Endothelial cell of umbilical vein (primary cell): ENCODE data around the gene GIMAP2. TPM values are rescaled to one million over a fixed set of nuclear protein-coding genes. Genes with fewer than 3 reads are reported as not detected.
"Not testable (repeated sequence)": the region's sequence is repeated elsewhere in the genome, so short reads cannot be mapped to it uniquely, and the experiment has no call there.

Experiments
- BruUV-seq: library from RNA; stranded (reverse); fragments of 400-500 nt; replicated peaks from 2 replicates; lab custom pipeline; 2021; lab: Mats Ljungman, UMichigan
- CTCF ChIA-PET: fragments of 300-600, 350-600 bp; sonication (Branson Sonifier 250); formaldehyde crosslinking; loops from one replicate; lab custom pipeline; 2021; ENCODE audit warnings: antibody characterized with exemption, inconsistent platforms; lab: Charles Lee
- POLR2A ChIA-PET: fragments of 300-600, 350-600 bp; sonication (Branson Sonifier 250); formaldehyde crosslinking; loops from one replicate; lab custom pipeline; 2021; ENCODE audit warnings: antibody characterized with exemption, inconsistent platforms; lab: Charles Lee
- DNase-seq: peaks from one replicate; pipeline ENCODE4 v3.0.0-alpha.2; 2011; ENCODE audit warnings: low read depth, low spot score
- FAIRE-seq: peaks from 2 replicates; lab custom pipeline; 2011; peaks lifted over from hg19 to GRCh38; lab: Jason Lieb, UNC
- H2AFZ ChIP-seq: 2 replicates; pipeline ENCODE4 v1.6.0; 2012; ENCODE audit warnings: low read depth, low read length, control low read depth, inconsistent platforms
- H3K27ac ChIP-seq: 2 replicates; pipeline ENCODE4 v1.5.1; 2011; ENCODE audit warnings: low read depth, mild to moderate bottlenecking, control low read depth, low read length, moderate library complexity; ENCODE audit not compliant: insufficient read depth
- H3K27me3 ChIP-seq, 2 experiments: 2 replicates each; pipeline versions ENCODE4 v1.6.0 to v1.6.1; 2011; ENCODE audit warnings: low read length in 2 of 2, mixed read lengths in 1 of 2; ENCODE audit not compliant: control insufficient read depth in 2 of 2, insufficient read depth in 2 of 2
- H3K36me3 ChIP-seq, 2 experiments: 2 replicates in 1 of 2; 3 replicates in 1 of 2; pipeline ENCODE4 v1.5.1; 2011; ENCODE audit warnings: low read length in 2 of 2, mild to moderate bottlenecking in 1 of 2, moderate library complexity in 1 of 2; ENCODE audit not compliant: control insufficient read depth in 2 of 2, insufficient read depth in 2 of 2; ENCODE audit errors: extremely low read depth in 1 of 2
- H3K4me1 ChIP-seq: 3 replicates; pipeline ENCODE4 v1.5.1; 2011; ENCODE audit warnings: mild to moderate bottlenecking, low read length; ENCODE audit not compliant: control insufficient read depth, insufficient read depth; ENCODE audit errors: extremely low read depth
- H3K4me2 ChIP-seq: 2 replicates; pipeline ENCODE4 v1.6.1; 2011; ENCODE audit warnings: low read length, control low read depth, mixed read lengths; ENCODE audit not compliant: insufficient read depth
- H3K4me3 ChIP-seq, 3 experiments: fragments of 200-600 bp in 1 of 3; sonication (generic), shearing (Covaris generic) in 1 of 3; replicated peaks in 1 of 3; 2 replicates each; pipeline ENCODE4 v1.5.1; 2011 to 2016; ENCODE audit warnings: control low read depth in 3 of 3, low read length in 3 of 3, mild to moderate bottlenecking in 2 of 3, inconsistent platforms in 1 of 3, low read depth in 1 of 3, moderate library complexity in 1 of 3; ENCODE audit not compliant: insufficient read depth in 1 of 3
- H3K79me2 ChIP-seq: 2 replicates; pipeline ENCODE4 v1.6.0; 2012; ENCODE audit warnings: low read length, inconsistent platforms; ENCODE audit not compliant: control insufficient read depth, insufficient read depth
- H3K9ac ChIP-seq: replicated peaks from 2 replicates; pipeline ENCODE3; 2011; ENCODE audit warnings: low read length, control low read depth; ENCODE audit not compliant: insufficient read depth; ENCODE audit errors: extremely low read depth
- H3K9me1 ChIP-seq: replicated peaks from 3 replicates; pipeline ENCODE4 v1.6.0; 2011; ENCODE audit warnings: mild to moderate bottlenecking, low read length; ENCODE audit not compliant: control insufficient read depth, insufficient read depth; ENCODE audit errors: extremely low read depth
- H3K9me3 ChIP-seq: replicated peaks from 2 replicates; pipeline ENCODE4 v1.5.1; 2012; ENCODE audit warnings: low read length, inconsistent platforms; ENCODE audit not compliant: control insufficient read depth, insufficient read depth
- H4K20me1 ChIP-seq: replicated peaks from 2 replicates; pipeline ENCODE3; 2011; ENCODE audit warnings: mild to moderate bottlenecking, low read length; ENCODE audit not compliant: control insufficient read depth, insufficient read depth; ENCODE audit errors: extremely low read depth
- MAX ChIP-seq: IDR thresholded peaks from 2 replicates; pipeline ENCODE4 v1.6.1; 2011; ENCODE audit not compliant: insufficient read depth, insufficient read length
- POLR2A ChIP-seq: IDR thresholded peaks from 2 replicates; pipeline ENCODE4 v1.6.1; 2012; ENCODE audit warnings: low read depth, mild to moderate bottlenecking, control low read depth, low read length
- POLR2AphosphoS5 ChIP-seq: IDR thresholded peaks from 2 replicates; pipeline ENCODE4 v1.6.1; 2012; ENCODE audit warnings: low read depth, mild to moderate bottlenecking, control low read depth, low read length, moderate library complexity; ENCODE audit not compliant: insufficient read depth
- dilution Hi-C: fragments of 300-500 bp; cut with MboI; formaldehyde crosslinking; loops from one replicate; pipeline ENCODE4 v1.15.0; 2019; ENCODE audit warnings: low sequenced_read_pairs; ENCODE audit not compliant: extremely low pct_ligation_motif_present
- intact Hi-C: fragments of 100-400 bp; cut with micrococcal nuclease; formaldehyde crosslinking; loops from one replicate; pipeline ENCODE4 v1.10.0; 2022
- polyA plus RNA-seq, 4 experiments: library from polyadenylated mRNA; depleted of rRNA in 3 of 4; stranded (reverse) in 3 of 4; unstranded in 1 of 4; fragments of >200 nt; gene quantifications; 2 replicates each; pipeline versions ENCODE4 v1.2.1 to v1.2.3, GENCODE V29; 2011 to 2012; ENCODE audit warnings: missing spikeins in 1 of 4
- total RNA-seq: library from RNA; stranded (reverse); gene quantifications from 2 replicates; pipeline ENCODE4 v1.2.3, GENCODE V29; 2021

Gene GIMAP2
- total and polyA plus RNA-seq, 2 donors (not counting 3 experiments of a cell fraction or from before 2014, with no cell fraction given): 21.3 to 27.9 TPM

GRCh38 chr7:150662821-150663220 lies 22.7 kb upstream of the GIMAP2 start:
- H3K4me1 ChIP-seq, H2AFZ ChIP-seq, intact Hi-C loops, DNase-seq, POLR2A ChIA-PET, dilution Hi-C loops, H3K9me1 ChIP-seq, H3K27ac ChIP-seq, H3K9ac ChIP-seq, H3K9me3 ChIP-seq, H3K27me3 ChIP-seq, CTCF ChIA-PET, H3K36me3 ChIP-seq, H3K79me2 ChIP-seq, H4K20me1 ChIP-seq, FAIRE-seq, H3K4me2 ChIP-seq, H3K4me3 ChIP-seq, BruUV-seq: not testable (repeated sequence)

GRCh38 chr7:150663802-150664494 lies 21.6 kb upstream of the GIMAP2 start:
- no peaks in the 10 kb centered on the region for H3K27me3 ChIP-seq
- BruUV-seq: no TSS peak
- no peak overlapping the region for H3K4me2 ChIP-seq
- H3K4me3 ChIP-seq: no peak overlapping the region
- H3K27ac ChIP-seq: no peak overlapping the region
- dilution Hi-C loops (no loop called here), intact Hi-C loops (no loop called here)
- no peak overlapping the region for H3K9ac ChIP-seq
- CTCF ChIA-PET: no interaction called here
- no peaks in the 10 kb centered on the region for H4K20me1 ChIP-seq
- H3K4me1 ChIP-seq: no peaks in the 10 kb centered on the region
- no peak for TF ChIP-seq POLR2A
- no peak for TF ChIP-seq POLR2AphosphoS5
- no peak for TF ChIP-seq MAX
- POLR2A ChIA-PET: no interaction called here
- no peaks in the 10 kb centered on the region for H3K9me1 ChIP-seq
- no peaks in the 10 kb centered on the region for H3K9me3 ChIP-seq
- DNase-seq (no peak), FAIRE-seq (no peak)
- H2AFZ ChIP-seq: no peak overlapping the region
- no peaks in the 10 kb centered on the region for H3K79me2 ChIP-seq
- H3K36me3 ChIP-seq: no peaks in the 10 kb centered on the region
